Brain pericyte (primary cell): Measurements from ENCODE around the gene LIFR.
"Not testable (repeated sequence)": the region's sequence is repeated elsewhere in the genome, so short reads cannot be mapped to it uniquely, and the experiment has no call there.

Experiments used
- DNase-seq: peaks from one replicate; pipeline ENCODE4 v3.0.0-alpha.2; 2012; ENCODE audit warnings: low read depth, low spot score

The LIFR gene

GRCh38 chr5:38556599-38557307, at the start of gene LIFR:
LIFR (minus strand) TSS chr5:38556646; CDS start chr5:38530647, 25,999 bp downstream.
- peak; percentile 48 for DNase-seq

- DNase-seq = no peak
These were observed 49.2 kb upstream of the LIFR start for GRCh38 chr5:38605610-38606009.

GRCh38 chr5:38603691-38604090, 47.2 kb upstream of the LIFR start:
- no peak for DNase-seq

GRCh38 chr5:38602641-38603040, 46.2 kb upstream of the LIFR start:
- no peak for DNase-seq

- no peak for DNase-seq
These were observed 45.4 kb upstream of the LIFR start for GRCh38 chr5:38601863-38602298.

GRCh38 chr5:38601133-38601862, 44.9 kb upstream of the LIFR start:
- DNase-seq = no peak

GRCh38 chr5:38600329-38601045, 44.0 kb upstream of the LIFR start:
- DNase-seq = no peak

- not testable (repeated sequence) for DNase-seq
These were observed 43.3 kb upstream of the LIFR start for GRCh38 chr5:38599751-38600150.

GRCh38 chr5:38598994-38599617, 42.7 kb upstream of the LIFR start:
- DNase-seq = peak; percentile 44

GRCh38 chr5:38598296-38598993, 42.0 kb upstream of the LIFR start:
- DNase-seq = no peak

GRCh38 chr5:38596981-38597380, 40.5 kb upstream of the LIFR start:
- no peak for DNase-seq

GRCh38 chr5:38595132-38595745, 38.8 kb upstream of the LIFR start:
- DNase-seq = peak; percentile 43

GRCh38 chr5:38593959-38594358, 37.5 kb upstream of the LIFR start:
- DNase-seq = no peak

GRCh38 chr5:38591523-38591849, 35.0 kb upstream of the LIFR start:
- DNase-seq = no peak

GRCh38 chr5:38590838-38591522, 34.5 kb upstream of the LIFR start:
- DNase-seq = no peak

- DNase-seq = no peak
These were observed 33.2 kb upstream of the LIFR start for GRCh38 chr5:38589629-38590028.

- DNase-seq = no peak
These were observed 29.4 kb upstream of the LIFR start for GRCh38 chr5:38585816-38586215.

- no peak for DNase-seq
These were observed 27.1 kb upstream of the LIFR start for GRCh38 chr5:38583500-38583899.

GRCh38 chr5:38582975-38583319, 26.5 kb upstream of the LIFR start:
- DNase-seq = no peak

GRCh38 chr5:38582293-38582974, 26.0 kb upstream of the LIFR start:
- no peak for DNase-seq
